Measurements from ENCODE around the gene SMIM17. TPM values are rescaled to one million over a fixed set of nuclear protein-coding genes. Genes with fewer than 3 reads are reported as not detected.

SMIM17 gene
- total and polyA plus RNA-seq, 9 donors = 0.22 to 1.6 (median 0.59) TPM; not detected in 1

DNA sequence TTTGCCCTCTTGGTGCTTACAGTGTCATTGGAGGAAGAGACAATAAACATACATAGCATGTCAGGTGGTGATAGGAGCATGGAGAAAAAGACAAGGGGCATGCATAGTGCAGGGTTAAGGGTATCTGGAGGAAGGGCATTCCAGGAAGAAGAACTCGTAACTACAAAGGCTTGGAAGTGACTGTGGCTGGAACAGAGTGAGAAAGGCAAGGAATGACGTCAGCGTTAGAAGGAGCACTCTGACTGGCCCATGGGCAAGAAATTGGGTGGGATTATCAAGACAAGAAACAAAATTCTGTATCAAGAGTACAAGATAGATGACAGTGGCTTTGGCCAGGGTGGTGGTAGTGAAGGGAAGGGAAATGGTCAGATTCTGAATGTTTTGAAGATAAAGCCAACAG is 11.2 kb downstream of the SMIM17 start:
- no peak for TF ChIP-seq EP300 (IDR thresholded peaks at IDR 0.05)
- no peak for TF ChIP-seq POLR2A (IDR thresholded peaks at IDR 0.05)
- TF ChIP-seq, protein P1, sequence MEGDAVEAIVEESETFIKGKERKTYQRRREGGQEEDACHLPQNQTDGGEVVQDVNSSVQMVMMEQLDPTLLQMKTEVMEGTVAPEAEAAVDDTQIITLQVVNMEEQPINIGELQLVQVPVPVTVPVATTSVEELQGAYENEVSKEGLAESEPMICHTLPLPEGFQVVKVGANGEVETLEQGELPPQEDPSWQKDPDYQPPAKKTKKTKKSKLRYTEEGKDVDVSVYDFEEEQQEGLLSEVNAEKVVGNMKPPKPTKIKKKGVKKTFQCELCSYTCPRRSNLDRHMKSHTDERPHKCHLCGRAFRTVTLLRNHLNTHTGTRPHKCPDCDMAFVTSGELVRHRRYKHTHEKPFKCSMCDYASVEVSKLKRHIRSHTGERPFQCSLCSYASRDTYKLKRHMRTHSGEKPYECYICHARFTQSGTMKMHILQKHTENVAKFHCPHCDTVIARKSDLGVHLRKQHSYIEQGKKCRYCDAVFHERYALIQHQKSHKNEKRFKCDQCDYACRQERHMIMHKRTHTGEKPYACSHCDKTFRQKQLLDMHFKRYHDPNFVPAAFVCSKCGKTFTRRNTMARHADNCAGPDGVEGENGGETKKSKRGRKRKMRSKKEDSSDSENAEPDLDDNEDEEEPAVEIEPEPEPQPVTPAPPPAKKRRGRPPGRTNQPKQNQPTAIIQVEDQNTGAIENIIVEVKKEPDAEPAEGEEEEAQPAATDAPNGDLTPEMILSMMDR (IDR thresholded peaks at IDR 0.05) = no peak
- DNase-seq = no peak
- H3K9me3 ChIP-seq = no peaks in the 10 kb centered on the region
- WGBS, 3 donors = 73 to 85% (median 80%) methylated on average over 3 of the region's 3 CpGs
- intact Hi-C loops (cut with DNase I) = no loop called here
- H3K4me1 ChIP-seq (ENCODE audit: insufficient read depth) = no peaks in the 10 kb centered on the region
- H3K36me3 ChIP-seq = no peaks in the 10 kb centered on the region
- no peak overlapping the region for H3K27ac ChIP-seq
- no peaks in the 10 kb centered on the region for H3K27me3 ChIP-seq
- H3K4me3 ChIP-seq = no peak overlapping the region

- no peak overlapping the region for H3K27ac ChIP-seq
- intact Hi-C loops (cut with DNase I) = no loop called here
- WGBS, 3 donors = 12 to 15% (median 12%) methylated on average over 24 to 32 of the region's 32 CpGs
- no peaks in the 10 kb centered on the region for H3K27me3 ChIP-seq
- TF ChIP-seq POLR2A (IDR thresholded peaks at IDR 0.05) (no peak), EP300 (IDR thresholded peaks at IDR 0.05) (no peak)
- TF ChIP-seq, protein P1 (IDR thresholded peaks at IDR 0.05) = no peak
- H3K4me1 ChIP-seq (ENCODE audit: insufficient read depth) = peaks cover 3% of the 10 kb centered on the region
- peak in 4 of 5 donors; percentile 28 to 59 (median 44) for DNase-seq
- no peaks in the 10 kb centered on the region for H3K9me3 ChIP-seq
- H3K36me3 ChIP-seq = no peaks in the 10 kb centered on the region
- H3K4me3 ChIP-seq = no peak overlapping the region
Measured at GRCh38 chr19:56660381-56661107, 17.6 kb downstream of the SMIM17 start.

GRCh38 chr19:56661248-56661647 is 18.3 kb downstream of the SMIM17 start:
- Histone ChIP-seq H3K9me3 (no peaks in the 10 kb centered on the region), H3K4me1 (ENCODE audit: insufficient read depth) (peaks cover 3% of the 10 kb centered on the region), H3K36me3 (no peaks in the 10 kb centered on the region), H3K4me3 (no peak overlapping the region), H3K27ac (no peak overlapping the region), H3K27me3 (no peaks in the 10 kb centered on the region)
- intact Hi-C loops (cut with DNase I) = no loop called here
- DNase-seq = no peak
- TF ChIP-seq, protein P1 (IDR thresholded peaks at IDR 0.05) = no peak
- TF ChIP-seq POLR2A (IDR thresholded peaks at IDR 0.05) (no peak), EP300 (IDR thresholded peaks at IDR 0.05) (no peak)
- 89 to 100% (median 95%) methylated on average over 2 to 3 of the region's 3 CpGs for WGBS, 3 donors

DNA sequence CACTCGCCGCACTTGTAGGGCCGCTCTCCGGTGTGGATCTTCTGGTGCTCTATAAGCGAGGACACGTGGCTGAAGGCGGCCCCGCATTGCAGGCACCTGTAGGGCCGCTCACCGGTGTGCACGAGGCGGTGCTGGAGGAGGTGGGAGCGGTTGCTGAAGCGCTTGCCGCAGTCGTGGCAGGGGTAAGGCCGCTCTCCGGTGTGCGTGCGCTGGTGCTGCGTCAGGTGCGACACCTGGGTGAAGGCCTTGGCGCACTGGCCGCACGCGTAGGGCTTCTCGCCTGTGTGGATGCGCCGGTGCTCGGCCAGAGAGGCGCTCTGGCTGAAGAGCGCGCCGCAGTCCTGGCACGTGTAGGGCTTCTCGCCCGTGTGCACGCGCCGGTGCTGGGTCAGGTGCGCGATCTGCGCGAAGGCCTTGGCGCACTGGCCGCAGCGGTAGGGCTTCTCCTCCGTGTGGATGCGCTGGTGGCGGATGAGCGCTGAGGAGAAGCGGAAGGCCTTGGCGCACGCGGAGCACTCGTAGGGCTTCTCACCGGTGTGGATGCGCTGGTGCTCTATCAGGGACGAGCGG is 21.1 kb downstream of the SMIM17 start:
- Histone ChIP-seq H3K4me1 (ENCODE audit: insufficient read depth) (peaks cover 3% of the 10 kb centered on the region), H3K27ac (no peak overlapping the region), H3K4me3 (no peak overlapping the region), H3K9me3 (no peaks in the 10 kb centered on the region), H3K36me3 (no peaks in the 10 kb centered on the region), H3K27me3 (no peaks in the 10 kb centered on the region)
- intact Hi-C loops (cut with DNase I) = no loop called here
- no peak for DNase-seq
- WGBS, 3 donors = 84 to 86% (median 85%) methylated on average over 60 of the region's 60 CpGs
- TF ChIP-seq, protein P1 (IDR thresholded peaks at IDR 0.05) = no peak
- TF ChIP-seq POLR2A (IDR thresholded peaks at IDR 0.05) = no peak
- no peak for TF ChIP-seq EP300 (IDR thresholded peaks at IDR 0.05)
